Measurements from ENCODE around the gene PRIMA1.

DNA sequence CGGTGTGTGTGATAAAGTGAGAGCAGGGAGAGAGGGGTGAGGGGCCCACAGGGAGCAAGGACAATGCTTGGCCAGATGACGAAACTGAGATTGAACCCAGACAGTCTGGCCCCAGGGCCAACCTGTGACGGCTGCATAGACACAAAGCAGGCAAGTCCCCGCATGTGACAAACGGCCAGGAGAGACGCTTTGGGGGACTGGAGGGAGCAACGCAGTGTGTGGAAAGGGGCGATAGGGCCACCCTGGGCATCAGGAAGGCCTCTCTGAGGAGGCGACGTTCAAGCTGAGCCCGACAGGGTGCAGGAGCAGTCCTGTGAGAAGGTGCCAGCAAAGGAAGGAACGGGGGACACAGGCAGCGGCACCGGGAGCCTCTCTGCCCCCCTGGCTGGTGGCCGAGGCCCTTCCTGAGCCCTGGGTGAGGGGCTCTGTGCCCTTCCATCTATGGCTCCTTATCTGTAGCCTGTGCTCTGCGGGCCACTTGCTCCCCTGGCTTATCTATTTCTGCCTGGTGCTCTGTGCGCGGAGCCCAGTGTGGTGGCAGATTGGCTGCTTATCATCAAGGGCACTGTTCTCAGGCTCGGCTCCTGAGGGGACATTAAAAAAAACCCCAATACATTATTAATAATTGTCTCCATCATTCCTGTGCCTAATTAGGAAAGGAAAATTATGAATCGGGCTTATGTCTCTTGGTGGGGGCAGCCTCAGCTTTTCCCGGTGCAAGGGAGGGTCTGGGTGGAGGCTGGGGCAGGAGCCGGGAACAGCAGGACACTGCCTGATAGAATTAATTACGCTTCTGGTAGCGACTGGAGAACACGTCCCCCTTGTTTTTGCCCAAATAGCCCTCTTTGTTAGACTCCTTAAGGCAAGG lies 39.8 kb downstream of the PRIMA1 start:
- TF ChIP-seq, protein P1, sequence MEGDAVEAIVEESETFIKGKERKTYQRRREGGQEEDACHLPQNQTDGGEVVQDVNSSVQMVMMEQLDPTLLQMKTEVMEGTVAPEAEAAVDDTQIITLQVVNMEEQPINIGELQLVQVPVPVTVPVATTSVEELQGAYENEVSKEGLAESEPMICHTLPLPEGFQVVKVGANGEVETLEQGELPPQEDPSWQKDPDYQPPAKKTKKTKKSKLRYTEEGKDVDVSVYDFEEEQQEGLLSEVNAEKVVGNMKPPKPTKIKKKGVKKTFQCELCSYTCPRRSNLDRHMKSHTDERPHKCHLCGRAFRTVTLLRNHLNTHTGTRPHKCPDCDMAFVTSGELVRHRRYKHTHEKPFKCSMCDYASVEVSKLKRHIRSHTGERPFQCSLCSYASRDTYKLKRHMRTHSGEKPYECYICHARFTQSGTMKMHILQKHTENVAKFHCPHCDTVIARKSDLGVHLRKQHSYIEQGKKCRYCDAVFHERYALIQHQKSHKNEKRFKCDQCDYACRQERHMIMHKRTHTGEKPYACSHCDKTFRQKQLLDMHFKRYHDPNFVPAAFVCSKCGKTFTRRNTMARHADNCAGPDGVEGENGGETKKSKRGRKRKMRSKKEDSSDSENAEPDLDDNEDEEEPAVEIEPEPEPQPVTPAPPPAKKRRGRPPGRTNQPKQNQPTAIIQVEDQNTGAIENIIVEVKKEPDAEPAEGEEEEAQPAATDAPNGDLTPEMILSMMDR (IDR thresholded peaks at IDR 0.05; ENCODE audit: insufficient read depth, low read length, poor library complexity, severe bottlenecking): no peak
- no peak for TF ChIP-seq EZH2phosphoT487 (conservative IDR thresholded peaks at IDR 0.05; ENCODE audit: low read length)
